IPS DF 19.7 (cell line): ENCODE data around the gene DNAJC7.

Source experiments
- DNase-seq: peaks from one replicate; pipeline ENCODE4 v3.0.0-alpha.2; 2013; ENCODE audit warnings: low read depth, low spot score

DNAJC7 gene, protein sequence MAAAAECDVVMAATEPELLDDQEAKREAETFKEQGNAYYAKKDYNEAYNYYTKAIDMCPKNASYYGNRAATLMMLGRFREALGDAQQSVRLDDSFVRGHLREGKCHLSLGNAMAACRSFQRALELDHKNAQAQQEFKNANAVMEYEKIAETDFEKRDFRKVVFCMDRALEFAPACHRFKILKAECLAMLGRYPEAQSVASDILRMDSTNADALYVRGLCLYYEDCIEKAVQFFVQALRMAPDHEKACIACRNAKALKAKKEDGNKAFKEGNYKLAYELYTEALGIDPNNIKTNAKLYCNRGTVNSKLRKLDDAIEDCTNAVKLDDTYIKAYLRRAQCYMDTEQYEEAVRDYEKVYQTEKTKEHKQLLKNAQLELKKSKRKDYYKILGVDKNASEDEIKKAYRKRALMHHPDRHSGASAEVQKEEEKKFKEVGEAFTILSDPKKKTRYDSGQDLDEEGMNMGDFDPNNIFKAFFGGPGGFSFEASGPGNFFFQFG

DNA sequence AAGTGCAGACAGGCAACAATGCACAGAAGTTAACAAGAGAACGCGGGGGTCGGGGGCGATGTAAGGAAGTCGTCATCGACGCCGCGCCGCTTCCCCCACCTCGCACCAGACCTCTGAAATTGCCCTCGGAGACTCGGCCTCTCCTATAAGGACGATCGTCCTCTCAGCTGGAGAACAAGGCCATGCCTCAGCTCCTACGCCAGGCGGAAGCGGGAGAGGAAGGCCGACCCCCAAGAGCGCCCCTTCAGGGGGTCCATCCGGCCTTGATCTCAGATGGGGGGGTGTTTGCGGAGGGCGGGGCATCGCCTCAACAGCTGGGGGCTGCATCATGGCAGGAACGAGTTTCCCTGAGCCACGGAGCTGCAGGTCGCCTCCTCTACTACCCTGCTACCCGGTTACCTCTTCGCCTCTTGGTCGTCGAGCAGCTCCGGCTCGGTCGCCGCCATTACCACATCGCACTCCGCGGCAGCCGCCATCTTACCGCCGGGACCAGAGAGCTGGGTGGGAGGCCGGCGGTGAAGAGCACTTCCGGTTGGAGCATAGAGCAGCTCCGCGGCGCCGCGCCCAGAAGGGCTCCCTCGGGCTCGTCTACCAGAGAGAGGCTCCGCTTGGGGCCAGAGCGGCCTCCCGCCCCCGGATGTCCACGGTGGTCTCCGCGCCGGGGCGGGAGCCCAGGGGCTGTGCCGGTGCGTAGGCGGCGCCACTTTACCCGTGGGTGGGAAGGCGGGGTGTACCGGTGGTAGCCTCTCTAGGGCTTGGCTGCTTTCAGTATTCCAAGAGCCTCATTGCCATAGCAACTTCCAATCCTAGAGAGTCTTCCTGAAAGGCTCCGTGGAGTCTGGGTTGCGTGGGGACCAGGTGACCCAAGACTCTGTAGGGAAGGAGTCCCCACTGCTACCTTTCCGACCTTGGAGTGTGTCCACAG, at the start of gene DNAJC7:
TSS of gene DNAJC7 (minus strand) at position 499 of the 925 bp plus-strand sequence. CDS start at position 476, 23 bp downstream.
- DNase-seq = no peak

GRCh38 chr17:42065201-42065600, 48.0 kb upstream of the DNAJC7 start:
- DNase-seq = no peak

- DNase-seq = no peak
These were observed 45.4 kb upstream of the DNAJC7 start for GRCh38 chr17:42062681-42063080.

GRCh38 chr17:42061646-42062487, 44.6 kb upstream of the DNAJC7 start:
- no peak for DNase-seq

- DNase-seq = no peak
These were observed 43.0 kb upstream of the DNAJC7 start for GRCh38 chr17:42060231-42060630.

- DNase-seq = no peak
These were observed 42.6 kb upstream of the DNAJC7 start for GRCh38 chr17:42059815-42060214.

DNA sequence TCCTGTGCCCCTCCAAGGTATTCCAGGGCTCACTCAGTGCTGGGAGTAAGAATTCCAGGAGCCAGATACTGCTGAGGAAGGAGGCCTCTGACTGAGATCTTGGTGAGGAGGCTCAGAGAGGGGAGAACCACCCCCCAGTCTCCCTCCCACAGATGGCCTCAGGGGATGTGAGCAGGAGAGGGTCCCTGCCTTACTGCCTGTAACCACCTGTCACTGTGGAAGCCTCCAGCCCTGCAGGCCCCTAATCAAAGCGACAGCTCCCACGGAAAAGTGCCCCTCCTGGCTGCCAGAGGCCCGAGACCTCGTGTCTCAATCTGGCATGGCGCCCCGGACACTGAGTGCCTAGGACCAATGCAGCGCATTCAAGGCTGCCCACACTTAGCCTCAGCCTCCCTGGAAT, 40.8 kb upstream of the DNAJC7 start:
- no peak for DNase-seq

GRCh38 chr17:42056635-42057034, 39.4 kb upstream of the DNAJC7 start:
- no peak for DNase-seq

DNA sequence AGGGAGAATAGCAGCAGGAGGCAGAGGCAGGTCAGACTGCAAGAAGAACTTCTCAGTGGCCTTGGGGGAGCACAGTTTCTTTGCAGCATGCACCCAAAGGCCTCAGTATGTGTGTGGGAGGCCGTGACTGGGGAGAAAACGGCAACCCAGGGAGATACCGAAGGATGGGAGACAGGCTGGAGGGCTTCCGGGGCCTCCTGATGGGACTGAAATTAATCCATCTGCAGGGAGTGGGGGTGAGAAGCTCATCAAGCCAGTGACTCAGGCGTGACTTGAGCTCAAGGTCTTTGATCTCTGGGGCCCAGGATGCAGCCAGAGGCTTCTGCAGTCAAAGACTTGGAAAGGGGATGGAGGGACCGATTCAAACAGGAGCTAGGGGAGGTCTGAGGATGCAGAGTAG, 38.3 kb upstream of the DNAJC7 start:
- DNase-seq = no peak

- DNase-seq = no peak
These were observed 37.8 kb upstream of the DNAJC7 start for GRCh38 chr17:42055027-42055426.

GRCh38 chr17:42053731-42054500, 36.7 kb upstream of the DNAJC7 start:
- DNase-seq = no peak

DNA sequence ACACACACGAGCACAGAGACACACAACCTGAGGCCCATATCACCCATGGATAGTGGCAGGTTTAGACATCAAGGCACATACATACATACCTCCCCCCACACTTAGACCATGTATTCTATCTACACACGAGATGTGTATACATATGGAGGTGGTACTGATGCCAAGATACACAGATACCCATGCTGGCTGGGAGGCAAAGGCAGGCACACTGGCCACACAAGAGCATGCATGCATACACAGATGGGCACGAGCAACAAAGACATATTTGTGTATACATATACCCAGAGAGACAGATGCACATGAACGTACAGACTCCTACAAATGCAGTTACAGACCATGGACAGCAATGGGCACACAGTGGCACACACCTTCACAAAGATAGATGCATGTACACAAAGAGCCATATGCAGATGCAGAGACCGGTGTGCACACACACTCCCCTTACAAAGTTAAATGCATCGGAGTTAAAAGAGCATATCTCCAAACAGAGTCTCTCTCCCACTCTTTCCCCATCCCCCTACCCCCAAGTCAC, 35.2 kb upstream of the DNAJC7 start:
- DNase-seq = no peak

GRCh38 chr17:42051645-42052044, 34.4 kb upstream of the DNAJC7 start:
- DNase-seq = no peak

- no peak for DNase-seq
These were observed 33.8 kb upstream of the DNAJC7 start for GRCh38 chr17:42051013-42051400.

GRCh38 chr17:42050393-42051012, 33.3 kb upstream of the DNAJC7 start, which contains the start of gene C17orf113:
Gene C17orf113 (minus strand): TSS chr17:42050601. CDS start chr17:42043376, 7,225 bp downstream.
- DNase-seq = no peak

DNA sequence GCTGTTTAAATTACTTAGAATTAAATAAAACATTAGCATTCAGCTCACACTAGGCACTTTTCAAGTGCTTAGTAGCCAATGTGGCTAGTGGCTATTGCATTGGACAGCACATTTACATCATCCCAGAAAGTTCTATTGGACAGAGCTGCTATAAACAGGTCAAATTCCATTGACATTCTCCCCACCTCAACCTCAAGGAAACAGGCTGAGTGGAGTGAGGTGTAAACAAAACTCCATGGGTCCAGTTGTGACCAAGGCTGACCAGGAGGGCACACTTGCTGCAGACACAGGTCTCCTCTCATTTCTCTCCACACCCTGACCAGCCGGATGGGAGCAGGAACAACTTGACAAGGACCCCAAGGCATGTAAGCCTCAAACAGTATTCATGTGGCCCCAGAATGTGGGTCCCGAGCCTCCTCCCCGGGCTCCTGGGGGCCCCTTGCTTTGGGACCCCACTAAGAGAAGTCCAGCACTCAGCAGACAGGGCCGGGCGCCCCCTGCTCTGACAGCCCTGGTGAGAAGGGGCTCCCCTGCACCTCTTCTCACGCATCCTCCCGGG, 32.7 kb upstream of the DNAJC7 start:
- no peak for DNase-seq

DNA sequence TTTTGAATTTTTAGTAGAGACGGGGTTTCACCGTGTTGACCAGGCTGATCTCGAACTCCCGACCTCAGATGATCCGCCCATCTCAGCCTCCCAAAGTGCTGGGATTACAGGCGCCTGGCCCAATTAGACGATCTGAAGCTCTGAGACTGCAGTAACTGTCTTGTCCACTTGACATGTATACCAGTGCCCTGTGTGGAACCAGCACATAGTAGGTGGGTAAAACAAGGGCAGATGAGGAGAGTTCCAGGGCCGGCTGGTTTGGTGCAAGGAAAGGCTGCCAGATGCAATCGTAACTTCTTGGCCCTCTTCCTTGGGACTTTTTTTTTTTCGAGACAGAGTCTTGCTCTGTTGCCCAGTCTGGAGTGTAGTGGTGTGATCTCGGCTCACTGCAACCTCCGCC, 30.1 kb upstream of the DNAJC7 start:
- DNase-seq = no peak

DNA sequence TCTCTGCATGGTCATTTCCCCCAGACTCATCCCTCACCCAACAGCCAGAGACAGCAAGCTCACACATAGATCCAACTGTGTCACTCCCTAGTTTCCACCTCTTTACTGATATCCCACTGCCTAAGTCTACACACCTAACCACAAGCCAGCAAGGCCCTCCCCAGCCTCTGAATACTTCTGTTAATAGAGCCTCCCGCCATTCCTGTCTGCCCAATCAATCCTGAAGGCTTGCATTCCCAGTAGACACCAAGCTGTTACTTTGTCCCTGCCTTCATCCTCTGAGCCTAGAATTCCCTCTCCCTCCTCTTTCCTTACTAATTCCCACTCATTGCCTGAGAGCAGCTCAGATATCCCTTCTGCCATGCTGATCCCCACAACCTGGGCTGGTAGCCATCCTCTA, 28.5 kb upstream of the DNAJC7 start:
- DNase-seq = no peak

GRCh38 chr17:42042598-42043319, 25.5 kb upstream of the DNAJC7 start:
- DNase-seq = no peak
